T-helper 22 cell (primary cell): ENCODE measurements around the gene RPL41.
"Not testable (repeated sequence)": the region's sequence is repeated elsewhere in the genome, so short reads cannot be mapped to it uniquely, and the experiment has no call there.

Source experiments
- DNase-seq: peaks from one replicate; pipeline ENCODE4 v3.0.0-alpha.2; 2020; ENCODE audit warnings: low read depth

The RPL41 gene

GRCh38 chr12:56103066-56103711, 13.2 kb upstream of the RPL41 start:
- DNase-seq = no peak

GRCh38 chr12:56103823-56104108, 12.7 kb upstream of the RPL41 start:
- DNase-seq = no peak

- peak; percentile 92 for DNase-seq
Measured at GRCh38 chr12:56104109-56104814, 12.2 kb upstream of the RPL41 start, which contains the start of gene PA2G4. PA2G4 (plus strand) TSS chr12:56104559; CDS start chr12:56104738, 179 bp downstream.

GRCh38 chr12:56104815-56105608, 11.4 kb upstream of the RPL41 start:
- DNase-seq = no peak

- no peak for DNase-seq
Measured at GRCh38 chr12:56105609-56105902, 10.9 kb upstream of the RPL41 start.

- DNase-seq = no peak
Measured at GRCh38 chr12:56107242-56107641, 9.2 kb upstream of the RPL41 start.

GRCh38 chr12:56110571-56110970, 5.9 kb upstream of the RPL41 start:
- DNase-seq = no peak

- DNase-seq = no peak
Measured at GRCh38 chr12:56114084-56114483, 2.3 kb upstream of the RPL41 start.

- DNase-seq = no peak
Measured at GRCh38 chr12:56115329-56115728, 1.1 kb upstream of the RPL41 start.

- not testable (repeated sequence) for DNase-seq
Measured at GRCh38 chr12:56117082-56117706, 761 bp downstream of the RPL41 start.

GRCh38 chr12:56117778-56118687, 1.6 kb downstream of the RPL41 start, which contains the start of gene ZC3H10:
ZC3H10 (plus strand) TSS chr12:56118266; CDS start chr12:56120563, 2,297 bp downstream.
- DNase-seq = peak; percentile 98

GRCh38 chr12:56118688-56119357, 2.4 kb downstream of the RPL41 start:
- no peak for DNase-seq

- DNase-seq = peak; percentile 32
Measured at GRCh38 chr12:56119361-56119796, 2.9 kb downstream of the RPL41 start.

GRCh38 chr12:56120158-56120846, 3.9 kb downstream of the RPL41 start:
- DNase-seq = no peak

GRCh38 chr12:56121204-56121870, 4.9 kb downstream of the RPL41 start:
- DNase-seq = no peak

- no peak for DNase-seq
Measured at GRCh38 chr12:56122637-56123036, 6.2 kb downstream of the RPL41 start.

GRCh38 chr12:56124133-56124532, 7.7 kb downstream of the RPL41 start:
- DNase-seq = no peak

- DNase-seq = no peak
Measured at GRCh38 chr12:56126732-56127239, 10.4 kb downstream of the RPL41 start.

- no peak for DNase-seq
Measured at GRCh38 chr12:56127485-56127887, 11.1 kb downstream of the RPL41 start.
